Measurements from ENCODE around the gene FAM83F.

DNA sequence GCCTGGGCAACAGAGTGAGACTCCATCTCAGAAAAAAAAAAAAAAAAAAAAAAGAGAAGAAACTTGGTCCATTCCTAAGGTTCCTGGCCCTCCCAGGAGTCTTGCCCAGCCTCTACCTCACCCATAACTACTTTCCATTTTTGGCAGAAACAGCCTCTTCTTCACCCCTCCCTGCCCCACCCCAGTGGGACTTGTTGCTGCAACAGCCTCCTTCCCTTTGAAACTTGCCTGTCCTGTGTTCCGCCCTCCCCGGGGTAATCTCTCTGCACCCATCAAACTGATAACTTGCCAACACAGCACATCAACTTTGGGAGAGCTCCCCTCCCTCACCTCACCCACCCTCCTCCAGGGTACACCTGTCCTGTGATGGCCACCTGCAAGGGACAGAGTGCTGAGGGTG is 10.0 kb upstream of the FAM83F start:
- TF ChIP-seq, protein P1, sequence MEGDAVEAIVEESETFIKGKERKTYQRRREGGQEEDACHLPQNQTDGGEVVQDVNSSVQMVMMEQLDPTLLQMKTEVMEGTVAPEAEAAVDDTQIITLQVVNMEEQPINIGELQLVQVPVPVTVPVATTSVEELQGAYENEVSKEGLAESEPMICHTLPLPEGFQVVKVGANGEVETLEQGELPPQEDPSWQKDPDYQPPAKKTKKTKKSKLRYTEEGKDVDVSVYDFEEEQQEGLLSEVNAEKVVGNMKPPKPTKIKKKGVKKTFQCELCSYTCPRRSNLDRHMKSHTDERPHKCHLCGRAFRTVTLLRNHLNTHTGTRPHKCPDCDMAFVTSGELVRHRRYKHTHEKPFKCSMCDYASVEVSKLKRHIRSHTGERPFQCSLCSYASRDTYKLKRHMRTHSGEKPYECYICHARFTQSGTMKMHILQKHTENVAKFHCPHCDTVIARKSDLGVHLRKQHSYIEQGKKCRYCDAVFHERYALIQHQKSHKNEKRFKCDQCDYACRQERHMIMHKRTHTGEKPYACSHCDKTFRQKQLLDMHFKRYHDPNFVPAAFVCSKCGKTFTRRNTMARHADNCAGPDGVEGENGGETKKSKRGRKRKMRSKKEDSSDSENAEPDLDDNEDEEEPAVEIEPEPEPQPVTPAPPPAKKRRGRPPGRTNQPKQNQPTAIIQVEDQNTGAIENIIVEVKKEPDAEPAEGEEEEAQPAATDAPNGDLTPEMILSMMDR (IDR thresholded peaks at IDR 0.05): no peak
- no peak for TF ChIP-seq POLR2AphosphoS5 (IDR thresholded peaks at IDR 0.05; ENCODE audit: insufficient read depth in 1 of 2, low read depth in 1 of 2)

Measured in vagina (tissue), 2 donors.